GM21423 (cell line): ENCODE data around the gene NKIRAS2.
A peak's percentile ranks its signal among the peaks of the same experiment; 100 is the strongest.
"Not testable (repeated sequence)": the region's sequence is repeated elsewhere in the genome, so short reads cannot be mapped to it uniquely, and the experiment has no call there.

ENCODE experiments used
- ATAC-seq: cut with Tn5 transposase; IDR thresholded peaks from one replicate; pipeline ENCODE4 v1.9.1; 2021; ENCODE audit warnings: mild to moderate bottlenecking, moderate library complexity; ENCODE audit not compliant: unreplicated experiment

The NKIRAS2 gene

DNA sequence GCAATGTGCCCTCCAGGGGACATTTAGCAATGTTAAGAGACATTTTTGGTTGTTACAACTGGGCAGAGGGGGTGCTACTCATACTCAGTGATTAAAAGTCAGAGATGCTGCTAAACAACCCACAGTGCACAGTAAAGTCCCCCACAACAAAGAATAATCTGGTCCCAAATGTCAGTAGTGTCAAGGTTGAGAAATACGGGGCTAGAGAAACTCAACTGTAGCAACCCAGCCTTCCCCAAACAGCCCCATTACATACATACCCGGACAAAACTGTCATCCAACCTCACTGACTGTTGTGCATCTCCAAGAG is 23.1 kb upstream of the NKIRAS2 start:
- ATAC-seq = no peak

DNA sequence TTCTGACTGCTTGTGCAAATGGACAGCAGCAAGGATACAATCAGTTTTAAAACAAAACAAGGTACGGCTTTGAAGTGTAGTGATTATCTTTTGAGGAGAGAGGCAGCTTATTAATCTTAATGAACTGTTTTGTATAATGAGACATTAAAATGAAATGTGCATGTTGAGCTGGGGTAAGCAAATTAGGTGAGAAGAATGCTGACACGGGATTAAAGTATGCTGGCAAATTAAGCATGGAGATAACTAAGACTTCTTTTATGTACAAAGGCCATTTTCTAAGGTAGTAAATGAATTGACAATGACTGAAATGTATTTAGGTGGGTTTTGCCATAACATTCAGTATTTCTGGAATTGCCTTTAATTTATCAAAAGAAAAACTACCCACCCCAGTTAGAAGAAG is 21.4 kb upstream of the NKIRAS2 start:
- ATAC-seq = no peak

DNA sequence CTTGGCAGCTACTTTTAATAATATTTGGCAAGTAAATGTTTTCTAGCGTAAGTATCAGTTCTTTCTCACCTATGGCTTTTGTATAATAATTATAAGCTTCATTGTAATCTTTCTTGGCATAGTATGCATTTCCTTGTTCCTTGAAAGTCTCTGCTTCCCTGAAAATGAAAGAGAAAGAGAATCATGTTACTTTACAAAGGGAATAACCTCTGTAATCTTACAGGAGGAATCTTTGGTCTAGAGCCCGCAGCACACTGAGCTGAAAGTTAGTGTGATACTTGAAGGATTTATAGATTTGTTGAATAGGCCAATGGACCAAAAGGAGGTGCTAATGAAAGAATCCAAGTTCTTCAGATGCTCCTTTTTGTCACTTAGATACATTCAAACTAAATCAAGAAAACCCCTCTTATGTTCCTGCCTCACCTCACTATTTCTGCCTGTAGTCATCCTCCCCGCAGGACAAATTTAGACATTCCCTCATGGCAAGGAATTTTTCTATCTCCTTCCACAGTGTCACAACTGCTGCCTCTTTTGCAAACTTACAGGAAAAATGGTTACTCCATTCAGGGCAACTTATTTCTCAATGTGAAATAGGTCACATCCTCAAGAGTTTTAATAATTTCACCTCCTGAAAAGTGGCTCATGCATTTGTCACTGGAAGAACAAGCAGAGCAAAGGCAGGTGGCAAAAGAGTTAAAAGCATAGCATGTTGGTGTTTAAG is 19.3 kb upstream of the NKIRAS2 start:
- ATAC-seq = no peak

DNA sequence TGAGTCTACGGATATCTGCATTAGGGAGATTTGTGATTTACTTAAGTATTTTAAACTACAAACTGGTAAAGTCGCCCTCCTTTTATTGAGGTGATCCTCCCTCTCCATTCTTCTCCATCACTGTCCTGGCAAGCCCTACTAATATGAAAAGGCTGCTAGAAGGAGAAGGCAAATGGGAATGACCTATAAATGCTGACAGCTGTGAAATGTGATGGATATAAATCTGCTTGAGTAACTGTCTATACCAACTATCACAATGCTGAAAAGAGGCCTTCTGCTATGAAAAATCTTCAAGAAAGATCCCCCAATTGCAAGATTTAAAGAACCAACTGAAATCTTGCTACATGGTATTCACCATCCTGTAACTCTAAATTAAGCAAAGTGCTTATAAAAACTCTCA is 18.2 kb upstream of the NKIRAS2 start:
- ATAC-seq = no peak

DNA sequence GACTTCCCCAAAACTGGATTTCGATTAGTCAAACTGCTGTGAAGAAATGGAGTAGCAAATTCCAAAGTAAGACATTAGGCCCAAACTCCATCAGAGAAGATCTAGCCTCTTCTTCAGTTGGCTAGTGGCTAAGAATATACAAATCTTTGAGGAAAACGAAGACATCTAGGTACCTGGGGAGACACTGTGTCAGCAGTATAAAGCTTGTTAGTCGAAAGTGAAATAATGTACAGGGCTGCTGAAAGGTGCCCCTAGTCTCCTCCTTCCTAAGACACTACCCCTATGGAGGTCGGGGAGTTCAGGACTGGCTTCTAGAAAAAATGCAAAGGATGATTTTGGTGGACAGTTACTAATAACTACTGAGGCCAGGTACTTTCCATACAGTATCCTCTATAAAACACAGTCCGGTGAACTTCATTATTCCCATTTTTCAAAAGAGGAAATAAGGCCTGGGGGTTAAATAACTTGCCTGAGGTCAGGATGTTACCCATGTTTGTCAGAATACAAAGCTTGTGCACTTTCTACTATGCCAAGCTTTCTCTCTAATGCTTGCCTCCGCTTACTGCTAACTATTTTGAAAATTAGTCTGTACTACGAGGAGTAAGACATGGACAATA is 17.6 kb upstream of the NKIRAS2 start:
- no peak for ATAC-seq

DNA sequence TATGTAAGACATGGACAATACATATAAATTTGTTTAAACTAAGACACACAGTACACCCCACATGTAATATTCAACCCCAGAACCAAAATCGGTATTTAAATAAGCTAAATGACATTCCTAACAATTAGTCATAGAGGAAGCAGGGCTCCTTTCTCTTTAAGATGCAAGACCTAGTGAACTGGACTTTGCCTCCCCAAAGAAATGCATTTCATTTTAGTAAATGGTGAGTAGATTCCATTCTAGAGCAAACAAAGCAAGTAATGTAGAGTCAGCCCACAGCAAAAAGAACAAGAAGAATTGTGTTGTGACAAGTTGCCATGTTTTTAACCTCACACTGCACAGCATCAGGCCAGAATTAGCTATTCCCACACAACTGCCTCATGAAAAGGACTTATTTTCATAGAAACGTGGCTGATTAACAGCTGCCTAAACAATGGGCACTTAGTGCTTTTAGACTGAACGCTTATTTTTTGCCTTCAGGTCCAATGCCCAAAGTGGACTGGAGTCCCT is 17.0 kb upstream of the NKIRAS2 start:
- ATAC-seq = no peak

DNA sequence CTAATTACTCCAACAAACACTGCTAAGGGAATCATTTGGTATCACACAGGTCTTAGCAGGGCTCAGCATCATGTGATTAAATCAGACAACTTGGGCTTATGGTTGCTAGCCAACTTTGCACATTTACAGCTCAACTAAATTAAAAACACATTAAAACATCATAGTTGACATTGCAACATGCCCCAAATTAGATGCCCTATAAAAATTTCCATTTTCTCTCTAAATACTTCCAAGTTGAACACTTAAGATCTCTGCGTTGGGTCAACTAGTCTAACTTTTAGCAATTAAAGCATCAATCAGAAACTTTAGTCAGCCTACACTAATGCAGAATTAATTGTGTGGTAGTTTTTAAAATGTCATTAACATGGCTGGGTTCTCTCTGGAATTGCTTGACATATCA is 14.7 kb upstream of the NKIRAS2 start:
- ATAC-seq = no peak

DNA sequence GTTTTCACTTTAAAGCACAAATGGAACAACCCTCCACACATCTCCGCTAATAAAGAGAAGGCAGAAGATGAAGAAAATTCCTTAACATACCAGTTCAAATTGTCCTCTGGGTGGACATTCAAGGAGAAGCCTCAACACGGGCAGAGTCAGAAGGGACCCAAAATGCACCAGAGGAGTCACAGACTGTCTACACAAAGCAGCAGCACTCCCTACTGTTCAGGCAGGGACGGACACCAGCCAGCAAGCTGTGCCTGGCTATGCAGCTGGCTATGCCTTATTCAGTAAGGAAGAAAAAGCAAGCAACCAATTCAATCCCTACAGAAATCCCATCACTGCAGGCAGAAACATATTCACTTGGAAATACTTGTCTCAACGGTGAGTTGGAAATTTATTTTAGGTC is 10.7 kb upstream of the NKIRAS2 start:
- no peak for ATAC-seq

DNA sequence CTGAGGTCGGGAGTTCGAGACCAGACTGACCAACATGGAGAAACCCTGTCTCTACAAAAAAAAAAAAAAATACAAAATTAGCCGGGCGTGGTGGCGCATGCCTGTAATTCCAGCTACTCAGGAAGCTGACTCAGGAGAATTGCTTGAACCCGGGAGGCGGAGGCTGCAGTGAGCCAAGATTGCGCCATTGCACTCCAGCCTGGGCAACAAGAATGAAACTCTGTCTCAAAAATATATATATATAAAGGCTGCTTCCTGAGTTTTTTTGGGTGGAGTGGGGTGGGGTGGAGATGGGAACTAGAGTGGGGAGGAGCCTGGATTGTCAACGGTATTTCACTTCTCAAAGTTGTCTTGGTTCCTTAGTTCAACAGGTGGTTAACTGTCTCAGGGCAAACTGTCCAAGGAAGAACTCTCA is 9.6 kb upstream of the NKIRAS2 start:
- ATAC-seq = not testable (repeated sequence)

DNA sequence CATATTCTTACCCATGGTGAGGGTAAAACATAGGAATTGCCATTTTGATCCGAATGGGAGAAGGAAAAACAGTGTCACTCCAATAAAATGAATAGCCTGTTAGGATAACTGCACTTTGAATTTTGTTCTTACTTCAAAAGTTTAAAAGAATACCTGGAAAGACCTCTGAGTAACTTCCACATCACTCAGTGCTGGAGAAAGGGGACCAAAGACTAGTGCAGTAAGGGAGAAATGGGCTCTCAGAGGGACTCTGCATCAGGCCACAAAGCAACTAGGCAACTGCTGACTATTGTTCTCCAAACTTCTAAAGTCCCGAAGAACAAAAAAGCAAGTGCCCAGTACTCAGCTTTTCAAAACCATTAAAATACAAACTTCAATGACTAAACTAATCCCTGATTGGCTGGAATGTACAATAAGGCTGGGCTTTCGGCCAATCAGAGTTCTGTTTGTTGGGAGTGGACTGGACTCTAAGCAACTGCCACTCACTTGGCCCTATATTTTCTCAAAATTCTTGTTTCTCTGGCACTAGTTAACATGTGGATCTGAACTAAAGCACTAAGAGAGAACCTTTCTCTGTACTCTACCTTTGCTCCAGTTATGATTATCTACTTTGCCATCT is 8.9 kb upstream of the NKIRAS2 start:
- ATAC-seq = no peak

DNA sequence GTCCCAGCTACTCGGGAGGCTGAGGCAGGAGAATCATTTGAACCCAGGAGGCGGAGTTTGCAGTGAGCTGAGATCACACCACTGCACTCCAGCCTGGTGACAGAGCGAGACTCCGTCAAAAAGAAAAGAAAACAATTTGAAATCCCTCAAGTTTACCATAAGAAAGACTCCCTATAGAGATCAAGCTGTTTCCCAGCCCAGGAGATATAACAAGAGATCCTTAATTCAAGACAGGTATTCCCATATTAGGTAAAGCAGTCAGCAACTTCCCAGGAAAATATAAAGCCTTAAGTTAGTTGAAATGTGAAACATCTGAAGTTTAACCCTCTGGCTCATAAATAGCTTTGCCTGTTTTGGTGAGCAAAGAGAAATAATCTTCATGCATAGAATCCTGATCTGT is 7.5 kb upstream of the NKIRAS2 start:
- not testable (repeated sequence) for ATAC-seq

DNA sequence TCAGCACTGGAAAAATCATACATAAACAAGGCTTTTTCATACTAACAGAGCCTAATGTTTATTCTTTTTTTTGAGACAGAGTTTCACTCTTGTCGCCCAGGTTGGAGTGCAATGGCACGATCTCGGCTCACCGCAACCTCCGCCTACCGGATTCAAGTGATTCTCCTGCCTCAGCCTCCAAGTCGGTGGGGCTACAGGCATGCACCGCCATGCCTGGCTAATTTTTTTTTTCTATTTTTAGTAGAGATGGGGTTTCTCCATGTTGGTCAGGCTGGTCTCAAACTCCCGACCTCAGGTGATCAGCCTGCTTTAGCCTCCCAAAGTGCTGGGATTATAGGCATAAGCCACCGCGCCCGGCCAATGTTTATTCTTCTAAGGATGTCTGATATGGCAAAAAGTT is 6.2 kb upstream of the NKIRAS2 start:
- not testable (repeated sequence) for ATAC-seq

DNA sequence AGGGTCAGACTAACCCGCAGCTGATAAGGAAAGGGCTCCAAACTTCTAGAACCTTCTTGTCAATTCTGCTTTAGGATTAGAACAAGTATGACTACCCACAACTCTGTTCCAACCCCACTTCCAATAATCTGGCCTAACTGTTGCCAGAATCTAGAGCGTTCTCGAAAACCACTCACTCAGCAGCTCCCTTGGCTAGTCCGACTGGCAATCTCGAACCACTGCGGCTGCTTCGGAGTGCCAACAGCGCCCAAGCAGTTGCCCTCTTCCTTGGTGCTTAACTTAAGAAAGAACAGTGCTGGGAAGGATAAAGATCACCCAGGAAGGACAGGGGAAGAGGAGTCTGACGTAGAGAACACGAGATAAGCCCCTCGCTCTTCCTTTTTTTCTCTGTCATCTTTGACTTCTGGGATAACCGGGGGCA is 3.5 kb upstream of the NKIRAS2 start:
- ATAC-seq = no peak

DNA sequence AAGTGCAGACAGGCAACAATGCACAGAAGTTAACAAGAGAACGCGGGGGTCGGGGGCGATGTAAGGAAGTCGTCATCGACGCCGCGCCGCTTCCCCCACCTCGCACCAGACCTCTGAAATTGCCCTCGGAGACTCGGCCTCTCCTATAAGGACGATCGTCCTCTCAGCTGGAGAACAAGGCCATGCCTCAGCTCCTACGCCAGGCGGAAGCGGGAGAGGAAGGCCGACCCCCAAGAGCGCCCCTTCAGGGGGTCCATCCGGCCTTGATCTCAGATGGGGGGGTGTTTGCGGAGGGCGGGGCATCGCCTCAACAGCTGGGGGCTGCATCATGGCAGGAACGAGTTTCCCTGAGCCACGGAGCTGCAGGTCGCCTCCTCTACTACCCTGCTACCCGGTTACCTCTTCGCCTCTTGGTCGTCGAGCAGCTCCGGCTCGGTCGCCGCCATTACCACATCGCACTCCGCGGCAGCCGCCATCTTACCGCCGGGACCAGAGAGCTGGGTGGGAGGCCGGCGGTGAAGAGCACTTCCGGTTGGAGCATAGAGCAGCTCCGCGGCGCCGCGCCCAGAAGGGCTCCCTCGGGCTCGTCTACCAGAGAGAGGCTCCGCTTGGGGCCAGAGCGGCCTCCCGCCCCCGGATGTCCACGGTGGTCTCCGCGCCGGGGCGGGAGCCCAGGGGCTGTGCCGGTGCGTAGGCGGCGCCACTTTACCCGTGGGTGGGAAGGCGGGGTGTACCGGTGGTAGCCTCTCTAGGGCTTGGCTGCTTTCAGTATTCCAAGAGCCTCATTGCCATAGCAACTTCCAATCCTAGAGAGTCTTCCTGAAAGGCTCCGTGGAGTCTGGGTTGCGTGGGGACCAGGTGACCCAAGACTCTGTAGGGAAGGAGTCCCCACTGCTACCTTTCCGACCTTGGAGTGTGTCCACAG is 2.7 kb upstream of the NKIRAS2 start, which contains the start of gene DNAJC7:
DNAJC7 (minus strand) TSS at position 499 of the 925 bp plus-strand sequence; CDS start at position 476, 23 bp downstream.
- peak; percentile 82 for ATAC-seq

DNA sequence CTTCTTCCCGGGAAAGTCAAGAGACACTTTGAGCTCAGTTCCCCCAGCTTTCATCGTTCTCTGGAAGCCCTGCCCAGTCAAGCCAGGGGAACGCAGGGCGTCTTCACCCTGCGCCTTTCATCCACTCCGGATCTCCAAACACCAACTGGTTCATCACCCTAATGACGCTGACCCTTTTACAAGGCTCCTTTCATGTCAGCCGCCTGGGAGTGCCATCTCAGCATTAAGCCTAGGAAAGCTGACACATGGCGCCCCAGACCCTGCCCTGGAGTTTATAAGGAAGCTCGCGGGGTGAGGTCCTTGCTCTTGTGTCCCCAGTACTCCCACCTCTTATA is 2.1 kb upstream of the NKIRAS2 start:
- ATAC-seq = no peak

DNA sequence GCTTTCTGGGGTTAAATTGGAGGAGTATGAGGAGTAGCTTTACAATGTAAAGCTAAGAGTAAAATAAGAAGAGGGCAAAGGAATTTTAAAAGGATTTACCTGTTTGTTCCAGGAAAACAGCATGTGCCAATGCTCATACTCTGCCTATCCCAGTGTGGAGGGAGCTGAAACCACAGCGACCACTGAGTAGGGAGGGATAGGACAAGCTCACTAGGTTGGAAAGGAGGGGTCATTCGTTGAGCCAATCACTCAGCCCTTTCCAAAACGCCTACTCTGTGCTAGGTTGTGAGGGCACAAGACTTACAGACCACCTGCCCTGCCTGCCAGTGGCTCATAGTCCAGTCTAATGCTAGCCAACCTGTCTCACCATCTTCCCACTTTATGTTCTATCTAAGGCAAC is 1.6 kb upstream of the NKIRAS2 start:
- ATAC-seq = no peak

DNA sequence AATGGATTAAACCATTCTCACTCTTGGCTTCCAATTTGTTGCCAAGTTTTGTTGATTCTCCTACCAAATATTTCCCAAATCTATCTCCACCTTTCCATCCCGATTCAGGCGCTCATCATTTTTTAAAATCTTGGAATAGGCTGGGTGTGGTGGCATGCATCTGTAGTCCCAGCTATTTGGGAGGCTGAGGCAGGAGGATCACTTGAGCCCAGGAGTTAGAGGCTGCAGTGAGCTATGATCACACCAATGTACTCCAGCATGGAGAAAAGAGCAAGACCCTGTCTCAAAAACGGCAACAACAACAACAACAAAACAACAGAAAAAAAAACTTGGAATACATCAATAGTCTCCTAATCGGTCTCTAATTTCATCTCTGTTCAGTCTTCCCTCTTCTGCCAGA is 902 bp upstream of the NKIRAS2 start:
- ATAC-seq = no peak

DNA sequence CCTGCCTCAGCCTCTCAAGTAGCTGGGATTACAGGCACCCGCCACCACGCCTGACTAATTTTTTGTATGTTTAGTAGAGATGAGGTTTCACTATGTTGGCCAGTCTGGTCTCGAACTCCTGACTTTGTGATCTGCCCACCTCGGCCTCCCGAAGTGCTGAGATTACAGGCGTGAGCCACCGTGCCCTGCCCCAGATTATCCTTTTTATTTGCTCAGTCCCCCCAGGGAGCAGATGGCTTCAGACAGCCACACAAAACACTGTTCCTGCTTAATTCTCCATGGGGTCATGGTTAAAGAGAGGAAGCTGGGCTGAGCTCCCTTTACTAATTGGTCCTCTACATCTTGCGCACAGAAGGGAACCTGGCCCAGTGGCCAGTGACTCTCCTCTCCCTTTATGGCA is 955 bp downstream of the NKIRAS2 start:
- ATAC-seq = not testable (repeated sequence)

DNA sequence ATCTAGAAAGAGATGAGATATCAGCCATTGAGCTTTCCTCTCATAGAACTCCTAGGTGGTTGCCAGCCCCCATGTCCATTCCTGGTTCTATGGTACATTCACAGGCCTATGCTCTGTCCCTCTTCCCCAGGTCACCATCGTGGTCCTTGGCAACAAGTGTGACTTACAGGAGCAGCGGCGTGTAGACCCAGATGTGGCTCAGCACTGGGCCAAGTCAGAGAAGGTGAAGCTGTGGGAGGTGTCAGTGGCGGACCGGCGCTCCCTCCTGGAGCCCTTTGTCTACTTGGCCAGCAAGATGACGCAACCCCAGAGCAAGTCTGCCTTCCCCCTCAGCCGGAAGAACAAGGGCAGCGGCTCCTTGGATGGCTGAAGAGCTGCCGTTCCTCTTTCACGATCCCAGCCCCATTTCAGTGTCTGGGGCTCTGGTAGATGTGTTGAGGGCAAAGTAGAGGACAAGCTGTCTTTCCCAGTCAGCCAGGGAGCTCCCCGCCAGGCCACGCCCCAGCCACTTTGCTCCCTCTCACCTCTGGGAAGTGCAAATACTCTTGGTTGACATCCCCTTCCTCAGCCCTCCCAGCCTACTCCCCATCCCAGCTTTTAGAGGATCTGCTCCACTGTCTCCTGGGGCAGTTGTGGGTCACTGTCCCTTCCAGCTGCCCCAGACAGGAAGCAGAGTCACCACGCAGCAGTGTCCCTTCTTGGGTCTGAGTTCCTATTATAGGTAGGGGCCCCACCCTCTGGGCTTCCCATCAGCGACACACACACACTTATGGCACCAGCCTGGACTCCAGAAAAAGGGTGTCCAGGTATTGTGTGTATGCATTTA is 3.8 kb downstream of the NKIRAS2 start:
- no peak for ATAC-seq

DNA sequence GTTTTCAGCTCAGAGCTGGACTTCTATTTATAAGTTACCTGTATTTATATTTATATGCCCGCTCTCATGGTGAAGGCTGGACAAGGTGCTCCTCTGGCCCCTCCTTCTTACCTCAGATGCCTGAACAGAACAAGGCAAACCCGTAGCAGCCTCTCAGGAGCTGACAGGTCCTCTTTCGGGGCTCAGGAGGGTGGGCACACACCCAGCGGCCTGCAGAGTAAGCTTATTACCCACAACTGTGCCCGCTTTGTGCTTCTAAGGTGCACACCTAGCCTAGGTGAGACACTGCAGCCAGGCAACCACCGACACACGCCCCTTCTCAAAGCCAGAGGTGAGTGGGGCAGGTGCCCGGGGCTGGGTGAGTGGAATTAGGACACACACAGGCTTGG is 5.3 kb downstream of the NKIRAS2 start:
- no peak for ATAC-seq
